Prostate gland (tissue), 2 donors: ENCODE data around the gene SUSD5.

Source experiments
- CTCF ChIP-seq, 4 experiments: fragments of 200-600 bp in 2 of 4; fragments of 450-650 bp in 2 of 4; sonication (generic) in 2 of 4; IDR thresholded peaks; 1 replicate in 3 of 4; 2 replicates in 1 of 4; pipeline ENCODE4 v1.5.1; 2016 to 2019; ENCODE audit warnings: antibody characterized with exemption in 4 of 4, mild to moderate bottlenecking in 2 of 4, moderate library complexity in 2 of 4
- POLR2A ChIP-seq: fragments of 450-650 bp; IDR thresholded peaks from one replicate; pipeline ENCODE4 v1.6.1; 2016; ENCODE audit warnings: antibody characterized with exemption, mild to moderate bottlenecking
- POLR2AphosphoS5 ChIP-seq: sonication (generic); formaldehyde crosslinking; IDR thresholded peaks from one replicate; pipeline ENCODE4 v1.6.1; 2017; ENCODE audit warnings: antibody characterized with exemption

DNA sequence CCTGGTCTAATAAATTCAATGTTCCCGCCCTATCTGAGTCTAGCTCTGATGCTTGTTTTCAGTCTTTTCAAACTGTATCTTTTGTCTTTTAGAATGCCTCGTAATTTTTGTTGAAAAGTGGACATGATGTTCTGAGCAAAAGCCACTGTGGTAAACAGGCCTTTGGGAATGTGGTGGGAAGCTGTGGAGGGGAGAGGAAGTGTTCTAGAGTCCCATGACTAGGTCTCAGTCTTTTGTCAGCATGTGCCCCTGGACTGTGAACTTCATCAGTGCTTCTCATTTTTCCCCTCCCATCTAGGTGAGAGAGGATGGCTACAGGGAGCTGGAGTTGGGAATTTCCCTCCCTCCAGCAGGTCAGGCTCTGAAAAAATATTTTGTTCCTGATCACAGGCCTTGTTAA lies 33.7 kb downstream of the SUSD5 start:
- TF ChIP-seq CTCF (IDR thresholded peaks at IDR 0.05) (no peak), POLR2A (no peak), POLR2AphosphoS5 (no peak)
